Hepatocyte (in vitro differentiated cells): ENCODE results near the gene IL17F. TPM values are rescaled to one million over a fixed set of nuclear protein-coding genes. Genes with fewer than 3 reads are reported as not detected.

Experiments used
- DNase-seq: peaks from one replicate; pipeline ENCODE4 v3.0.0-alpha.2; 2016; ENCODE audit warnings: low spot score
- H2AFZ ChIP-seq: fragments of 200-600 bp; sonication (generic); 2 replicates; pipeline ENCODE4 v1.6.0; 2016; ENCODE audit warnings: antibody characterized with exemption, mild to moderate bottlenecking
- H3K27ac ChIP-seq: fragments of 200-600 bp; sonication (generic); 2 replicates; pipeline ENCODE4 v1.5.1; 2016; ENCODE audit warnings: mild to moderate bottlenecking
- H3K27me3 ChIP-seq: fragments of 200-600 bp; sonication (generic); 2 replicates; pipeline ENCODE4 v1.6.1; 2016
- H3K36me3 ChIP-seq: fragments of 200-600 bp; sonication (generic); replicated peaks from 2 replicates; pipeline ENCODE4 v1.5.1; 2016; ENCODE audit warnings: low read depth; ENCODE audit not compliant: insufficient read depth
- H3K4me1 ChIP-seq: fragments of 200-600 bp; sonication (generic); 2 replicates; pipeline ENCODE4 v1.5.1; 2016; ENCODE audit warnings: mild to moderate bottlenecking, moderate library complexity; ENCODE audit not compliant: insufficient read depth
- H3K4me2 ChIP-seq: fragments of 200-600 bp; sonication (generic); 2 replicates; pipeline ENCODE4 v1.6.0; 2016
- H3K4me3 ChIP-seq: fragments of 200-600 bp; sonication (generic); 2 replicates; pipeline ENCODE4 v1.5.1; 2016; ENCODE audit warnings: mild to moderate bottlenecking
- H3K79me2 ChIP-seq: fragments of 200-600 bp; sonication (generic); 2 replicates; pipeline ENCODE4 v1.6.0; 2017; ENCODE audit warnings: mild to moderate bottlenecking
- H3K9me2 ChIP-seq: fragments of 200-600 bp; sonication (generic); replicated peaks from 2 replicates; pipeline ENCODE4 v1.6.0; 2017; ENCODE audit warnings: mild to moderate bottlenecking; ENCODE audit not compliant: insufficient read depth
- H3K9me3 ChIP-seq: fragments of 200-600 bp; sonication (generic); 2 replicates; pipeline ENCODE4 v1.5.1; 2016; ENCODE audit warnings: low read depth, mild to moderate bottlenecking
- H4K20me1 ChIP-seq: fragments of 200-600 bp; sonication (generic); 2 replicates; pipeline ENCODE4 v1.6.0; 2016; ENCODE audit warnings: mild to moderate bottlenecking; ENCODE audit not compliant: insufficient read depth, poor library complexity, severe bottlenecking
- EZH2 ChIP-seq: fragments of 200-600 bp; sonication (generic); IDR thresholded peaks from 2 replicates; pipeline ENCODE4 v1.6.1; 2016; ENCODE audit warnings: antibody characterized with exemption, mild to moderate bottlenecking, borderline replicate concordance
- EZH2phosphoT487 ChIP-seq: fragments of 200-600 bp; sonication (generic); IDR thresholded peaks from one replicate; pipeline ENCODE4 v1.6.1; 2018; ENCODE audit warnings: antibody characterized with exemption, mild to moderate bottlenecking, low read depth, moderate library complexity; ENCODE audit not compliant: unreplicated experiment, severe bottlenecking
- WGBS: methylation state at CpG from one replicate; pipeline ENCODE4 v1.1.6; 2016; ENCODE audit warnings: low lambda C conversion rate; ENCODE audit errors: missing lambda C conversion rate; 5-methylcytosine and 5-hydroxymethylcytosine counted together
- polyA plus RNA-seq: library from polyadenylated mRNA; unstranded; fragments of >200 nt; fragmentation: Nextera tagmentation; extraction: Ambion mirVana; gene quantifications from 2 replicates; pipeline ENCODE4 v1.2.1, GENCODE V29; 2016
- total RNA-seq: library from RNA; depleted of rRNA; stranded (reverse); fragments of >200 nt; gene quantifications from 2 replicates; pipeline ENCODE4 v1.2.3, GENCODE V29; 2014
- TF ChIP-seq, protein P1 (sequence below): fragments of 200-600 bp; sonication (generic); IDR thresholded peaks from 2 replicates; pipeline ENCODE4 v1.5.1; 2016; ENCODE audit warnings: antibody characterized with exemption, mild to moderate bottlenecking; ENCODE audit not compliant: poor library complexity

IL17F gene
- total and polyA plus RNA-seq, 2 experiments from 2014 or later = not detected

DNA sequence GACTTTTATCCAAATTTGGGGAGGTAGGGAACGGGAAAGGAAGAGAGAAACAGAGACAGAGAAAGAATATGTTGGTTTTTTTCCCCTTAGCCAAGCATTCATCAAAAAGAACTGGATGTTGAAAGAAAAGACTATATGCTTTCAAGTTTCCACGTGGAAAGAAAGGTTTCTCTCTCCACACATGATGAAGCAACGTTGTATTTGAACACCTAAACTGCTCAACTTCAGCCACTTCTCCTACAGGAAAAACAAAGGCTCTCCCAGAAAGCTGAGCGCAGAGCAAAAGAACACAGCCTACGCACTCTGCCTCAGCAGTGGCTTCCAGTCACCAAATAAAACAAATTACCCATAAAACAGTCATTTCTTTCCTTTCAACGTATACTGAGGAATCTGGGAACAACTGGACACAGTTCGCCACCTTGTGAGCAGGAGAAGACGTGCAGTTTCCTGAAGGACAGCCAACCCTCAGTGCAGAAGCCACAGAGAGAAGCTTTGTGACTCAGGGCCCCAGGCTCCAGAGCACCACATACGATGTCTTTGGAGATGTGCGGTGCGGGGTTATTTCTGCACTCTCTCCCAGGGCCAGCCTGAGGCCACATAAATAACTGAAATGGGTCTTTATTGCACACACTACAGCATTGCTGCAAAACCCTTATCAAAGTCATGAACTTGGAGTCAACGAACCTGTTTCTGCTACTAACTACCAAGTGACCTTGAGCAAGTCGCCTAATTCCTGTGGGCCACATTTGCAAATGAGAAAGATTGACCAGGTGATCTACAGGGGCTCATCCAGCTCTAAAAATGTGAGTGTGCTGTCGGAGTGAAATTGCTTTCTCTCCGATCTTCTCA lies 10.1 kb downstream of the IL17F start:
- 39% methylated on average over 15 of the region's 15 CpGs for WGBS
- TF ChIP-seq, protein P1, sequence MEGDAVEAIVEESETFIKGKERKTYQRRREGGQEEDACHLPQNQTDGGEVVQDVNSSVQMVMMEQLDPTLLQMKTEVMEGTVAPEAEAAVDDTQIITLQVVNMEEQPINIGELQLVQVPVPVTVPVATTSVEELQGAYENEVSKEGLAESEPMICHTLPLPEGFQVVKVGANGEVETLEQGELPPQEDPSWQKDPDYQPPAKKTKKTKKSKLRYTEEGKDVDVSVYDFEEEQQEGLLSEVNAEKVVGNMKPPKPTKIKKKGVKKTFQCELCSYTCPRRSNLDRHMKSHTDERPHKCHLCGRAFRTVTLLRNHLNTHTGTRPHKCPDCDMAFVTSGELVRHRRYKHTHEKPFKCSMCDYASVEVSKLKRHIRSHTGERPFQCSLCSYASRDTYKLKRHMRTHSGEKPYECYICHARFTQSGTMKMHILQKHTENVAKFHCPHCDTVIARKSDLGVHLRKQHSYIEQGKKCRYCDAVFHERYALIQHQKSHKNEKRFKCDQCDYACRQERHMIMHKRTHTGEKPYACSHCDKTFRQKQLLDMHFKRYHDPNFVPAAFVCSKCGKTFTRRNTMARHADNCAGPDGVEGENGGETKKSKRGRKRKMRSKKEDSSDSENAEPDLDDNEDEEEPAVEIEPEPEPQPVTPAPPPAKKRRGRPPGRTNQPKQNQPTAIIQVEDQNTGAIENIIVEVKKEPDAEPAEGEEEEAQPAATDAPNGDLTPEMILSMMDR = peak; percentile 70
- TF ChIP-seq EZH2 (no peak), EZH2phosphoT487 (no peak)
- Histone ChIP-seq H3K4me2 (peak overlapping the region; percentile 57), H3K36me3 (no peaks in the 10 kb centered on the region), H3K9me3 (no peaks in the 10 kb centered on the region), H3K79me2 (no peaks in the 10 kb centered on the region), H2AFZ (peak overlapping the region; percentile 18), H3K27me3 (no peaks in the 10 kb centered on the region), H3K4me1 (no peaks in the 10 kb centered on the region), H4K20me1 (no peaks in the 10 kb centered on the region), H3K4me3 (no peak overlapping the region), H3K9me2 (no peaks in the 10 kb centered on the region), H3K27ac (no peak overlapping the region)
- peak; percentile 79 for DNase-seq

- Histone ChIP-seq H3K27ac (no peak overlapping the region), H3K79me2 (no peaks in the 10 kb centered on the region), H3K4me3 (no peak overlapping the region), H3K36me3 (no peaks in the 10 kb centered on the region), H3K4me2 (no peak overlapping the region), H3K9me3 (no peaks in the 10 kb centered on the region), H3K9me2 (no peaks in the 10 kb centered on the region), H3K4me1 (no peaks in the 10 kb centered on the region), H2AFZ (no peak overlapping the region), H3K27me3 (no peaks in the 10 kb centered on the region), H4K20me1 (no peaks in the 10 kb centered on the region)
- WGBS = 71% methylated on average over 4 of the region's 4 CpGs
- no peak for TF ChIP-seq EZH2phosphoT487
- no peak for TF ChIP-seq EZH2
- TF ChIP-seq, protein P1 = no peak
- no peak for DNase-seq
These were observed 11.3 kb downstream of the IL17F start for GRCh38 chr6:52233005-52233404.

DNA sequence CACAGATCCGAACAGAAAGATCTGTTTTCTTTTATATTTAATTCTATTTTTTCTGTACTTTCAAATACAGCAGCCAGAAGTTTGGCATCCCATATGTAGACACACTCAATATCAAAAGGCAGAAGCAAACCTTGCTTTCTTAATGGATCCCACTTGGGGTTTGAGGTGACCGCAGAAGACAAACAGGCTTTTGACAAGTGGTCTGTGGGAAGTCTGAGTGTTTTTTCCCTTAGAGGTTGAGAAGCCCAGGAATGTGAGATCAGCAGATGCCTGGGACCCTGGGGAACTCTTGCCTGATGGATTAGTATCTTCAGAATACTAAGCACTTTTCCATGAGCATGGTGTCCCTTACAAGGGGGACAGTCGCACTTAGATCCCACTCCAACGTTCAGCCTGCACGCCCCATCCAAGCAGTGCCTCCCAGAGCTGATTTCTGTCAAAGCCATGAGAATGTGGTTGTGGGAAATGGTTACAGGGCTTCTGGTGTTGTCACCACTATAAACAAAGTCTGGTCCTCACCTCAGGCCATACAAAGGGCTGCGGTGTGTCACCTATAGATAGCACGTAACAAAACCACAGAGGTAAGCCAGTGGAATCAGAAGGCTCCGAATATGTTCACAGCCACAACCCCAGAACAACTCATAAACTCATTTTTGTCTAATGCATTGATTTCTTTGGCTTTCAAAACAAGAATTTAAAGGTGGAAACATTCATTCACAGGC lies 12.7 kb downstream of the IL17F start:
- Histone ChIP-seq H3K36me3 (no peaks in the 10 kb centered on the region), H3K4me3 (no peak overlapping the region), H3K27me3 (no peaks in the 10 kb centered on the region), H4K20me1 (no peaks in the 10 kb centered on the region), H3K4me2 (no peak overlapping the region), H3K9me2 (no peaks in the 10 kb centered on the region), H3K4me1 (no peaks in the 10 kb centered on the region), H3K9me3 (no peaks in the 10 kb centered on the region), H3K27ac (no peak overlapping the region), H2AFZ (no peak overlapping the region), H3K79me2 (no peaks in the 10 kb centered on the region)
- DNase-seq = no peak
- TF ChIP-seq EZH2phosphoT487 (no peak), EZH2 (no peak)
- 79% methylated on average over 8 of the region's 8 CpGs for WGBS

- Histone ChIP-seq H3K27me3 (no peaks in the 10 kb centered on the region), H3K4me1 (no peaks in the 10 kb centered on the region), H3K36me3 (no peaks in the 10 kb centered on the region), H2AFZ (no peak overlapping the region), H3K4me3 (no peak overlapping the region), H4K20me1 (no peaks in the 10 kb centered on the region), H3K79me2 (no peaks in the 10 kb centered on the region), H3K4me2 (no peak overlapping the region), H3K9me3 (no peaks in the 10 kb centered on the region), H3K9me2 (no peaks in the 10 kb centered on the region), H3K27ac (no peak overlapping the region)
- WGBS = 80% methylated on average over 1 of the region's 1 CpG
- TF ChIP-seq EZH2 (no peak), EZH2phosphoT487 (no peak)
- TF ChIP-seq, protein P1 = no peak
- no peak for DNase-seq
These were observed 13.6 kb downstream of the IL17F start for GRCh38 chr6:52230685-52231084.
